H9 (cell line): Measurements from ENCODE around the gene ITM2C. TPM values are rescaled to one million over a fixed set of nuclear protein-coding genes. Genes with fewer than 3 reads are reported as not detected.

ENCODE experiments used
- DNase-seq: peaks from one replicate; pipeline ENCODE4 v3.0.0-alpha.2; 2017
- H2AFZ ChIP-seq: one replicate; pipeline ENCODE4 v1.6.1; 2013; ENCODE audit warnings: mild to moderate bottlenecking, low read length, control low read depth, moderate library complexity
- H2AK5ac ChIP-seq: 2 replicates; pipeline ENCODE4 v1.6.1; 2013; ENCODE audit warnings: low read length, control low read depth, mixed read lengths; ENCODE audit not compliant: insufficient read length
- H2BK120ac ChIP-seq: one replicate; pipeline ENCODE4 v1.6.1; 2013; ENCODE audit warnings: low read depth, mild to moderate bottlenecking, low read length, control low read depth, inconsistent platforms; ENCODE audit not compliant: poor library complexity, severe bottlenecking
- H2BK12ac ChIP-seq: 2 replicates; pipeline ENCODE4 v1.6.1; 2013; ENCODE audit warnings: low read length, control low read depth, mixed read lengths, low read depth; ENCODE audit not compliant: insufficient read length
- H2BK15ac ChIP-seq: 2 replicates; pipeline ENCODE4 v1.6.1; 2013; ENCODE audit warnings: low read depth, low read length, control low read depth
- H2BK20ac ChIP-seq: one replicate; pipeline ENCODE4 v1.6.1; 2013; ENCODE audit warnings: low read depth, mild to moderate bottlenecking, low read length, control low read depth, inconsistent platforms; ENCODE audit not compliant: poor library complexity, severe bottlenecking
- H2BK5ac ChIP-seq: 2 replicates; pipeline ENCODE4 v1.6.1; 2013; ENCODE audit warnings: low read length, control low read depth, mixed read lengths; ENCODE audit not compliant: insufficient read length
- H3K14ac ChIP-seq: 2 replicates; pipeline ENCODE4 v1.6.1; 2013; ENCODE audit warnings: low read length, control low read depth; ENCODE audit not compliant: insufficient read depth
- H3K18ac ChIP-seq: 2 replicates; pipeline ENCODE4 v1.6.1; 2013; ENCODE audit warnings: low read depth, mild to moderate bottlenecking, mixed read lengths, low read length, control low read depth; ENCODE audit not compliant: insufficient read length
- H3K23ac ChIP-seq: 2 replicates; pipeline ENCODE4 v1.6.1; 2013; ENCODE audit warnings: low read length, control low read depth, mixed read lengths, low read depth; ENCODE audit not compliant: insufficient read length
- H3K23me2 ChIP-seq: 2 replicates; pipeline ENCODE4 v1.6.1; 2013; ENCODE audit warnings: low read depth, mild to moderate bottlenecking, mixed read lengths, low read length, control low read depth; ENCODE audit not compliant: insufficient read length, poor library complexity, severe bottlenecking
- H3K27ac ChIP-seq: 2 replicates; pipeline ENCODE4 v1.5.1; 2013; ENCODE audit warnings: low read length, control low read depth, mixed read lengths, low read depth; ENCODE audit not compliant: insufficient read length
- H3K27me3 ChIP-seq: 2 replicates; pipeline ENCODE4 v1.6.1; 2013; ENCODE audit warnings: low read length, control low read depth, inconsistent platforms; ENCODE audit not compliant: insufficient read depth
- H3K4ac ChIP-seq: 2 replicates; pipeline ENCODE4 v1.6.1; 2013; ENCODE audit warnings: low read depth, mild to moderate bottlenecking, control low read depth, inconsistent platforms, low read length, moderate library complexity
- H3K4me1 ChIP-seq: 2 replicates; pipeline ENCODE4 v1.6.1; 2013; ENCODE audit warnings: low read length, control low read depth, inconsistent platforms; ENCODE audit not compliant: insufficient read depth
- H3K4me2 ChIP-seq: 2 replicates; pipeline ENCODE4 v1.6.1; 2013; ENCODE audit warnings: low read length, control low read depth, mixed read lengths; ENCODE audit not compliant: insufficient read length, insufficient read depth
- H3K56ac ChIP-seq: 2 replicates; pipeline ENCODE4 v1.6.1; 2013; ENCODE audit warnings: low read depth, mild to moderate bottlenecking, mixed read lengths, low read length, control low read depth; ENCODE audit not compliant: insufficient read length
- H3K79me1 ChIP-seq: 2 replicates; pipeline ENCODE4 v1.6.1; 2013; ENCODE audit warnings: low read depth, mild to moderate bottlenecking, moderate library complexity, low read length, control low read depth, inconsistent platforms; ENCODE audit not compliant: insufficient read depth, poor library complexity, severe bottlenecking
- H3K79me2 ChIP-seq: 2 replicates; pipeline ENCODE4 v1.6.1; 2013; ENCODE audit warnings: low read length, control low read depth, inconsistent platforms; ENCODE audit not compliant: insufficient read depth
- H3K9ac ChIP-seq: 2 replicates; pipeline ENCODE4 v1.6.1; 2013; ENCODE audit warnings: low read length, control low read depth, mixed read lengths; ENCODE audit not compliant: insufficient read length; ENCODE audit errors: extremely low read depth
- H3K9me3 ChIP-seq: one replicate; pipeline ENCODE4 v1.6.1; 2013; ENCODE audit warnings: low read depth, low read length, inconsistent platforms; ENCODE audit not compliant: control insufficient read depth
- H3T11ph ChIP-seq: one replicate; pipeline ENCODE4 v1.6.1; 2013; ENCODE audit warnings: mild to moderate bottlenecking, low read length, control low read depth, inconsistent platforms
- H4K20me1 ChIP-seq: one replicate; pipeline ENCODE4 v1.6.1; 2013; ENCODE audit not compliant: control insufficient read depth, insufficient read length, insufficient read depth
- H4K5ac ChIP-seq: 2 replicates; pipeline ENCODE4 v1.6.1; 2013; ENCODE audit warnings: low read depth, mild to moderate bottlenecking, mixed read lengths, low read length, control low read depth; ENCODE audit not compliant: insufficient read length
- H4K8ac ChIP-seq: replicated peaks from 2 replicates; pipeline ENCODE4 v1.6.1; 2013; ENCODE audit warnings: low read length, control low read depth, mixed read lengths, low read depth; ENCODE audit not compliant: insufficient read length
- H4K91ac ChIP-seq: 2 replicates; pipeline ENCODE4 v1.6.1; 2013; ENCODE audit warnings: low read depth, mild to moderate bottlenecking, moderate library complexity, mixed read lengths, low read length, control low read depth; ENCODE audit not compliant: insufficient read length
- H3K27ac Mint-ChIP-seq, 3 experiments: 2 replicates in 2 of 3; 3 replicates in 1 of 3; pipeline ENCODE4 v1.8.0; 2020 to 2021; ENCODE audit warnings: mixed read lengths in 3 of 3, mild to moderate bottlenecking in 1 of 3, moderate library complexity in 1 of 3
- H3K27me3 Mint-ChIP-seq: 2 replicates; pipeline ENCODE4 v1.8.0; 2021; ENCODE audit warnings: low read depth, mild to moderate bottlenecking, moderate library complexity, mixed read lengths
- H3K36me3 Mint-ChIP-seq, 3 experiments: 2 replicates in 2 of 3; 3 replicates in 1 of 3; pipeline ENCODE4 v1.8.0; 2020 to 2021; ENCODE audit warnings: low read depth in 3 of 3, mixed read lengths in 3 of 3; ENCODE audit not compliant: insufficient read depth in 1 of 3
- H3K4me1 Mint-ChIP-seq, 2 experiments: 2 replicates each; pipeline ENCODE4 v1.8.0; 2020; ENCODE audit warnings: mixed read lengths in 2 of 2
- H3K4me3 Mint-ChIP-seq, 2 experiments: 2 replicates in 1 of 2; 3 replicates in 1 of 2; pipeline ENCODE4 v1.8.0; 2020 to 2021; ENCODE audit warnings: mild to moderate bottlenecking in 2 of 2, mixed read lengths in 2 of 2, moderate library complexity in 1 of 2
- H3K9me3 Mint-ChIP-seq, 2 experiments: 2 replicates in 1 of 2; 3 replicates in 1 of 2; pipeline ENCODE4 v1.8.0; 2020; ENCODE audit warnings: mild to moderate bottlenecking in 2 of 2, mixed read lengths in 2 of 2, moderate library complexity in 1 of 2
- WGBS: extraction: QIAGEN DNeasy Blood & Tissue Kit; methylation state at CpG from one replicate; pipeline ENCODE4 v1.1.7; 2013; ENCODE audit warnings: missing lambda C conversion rate, low lambda C conversion rate, mixed read lengths; ENCODE audit not compliant: insufficient read length; ENCODE audit errors: extremely low coverage; 5-methylcytosine and 5-hydroxymethylcytosine counted together
- total RNA-seq: library from RNA; stranded (reverse); gene quantifications from 2 replicates; pipeline ENCODE4 v1.2.1, GENCODE V29; 2021
- TF ChIP-seq, protein P1 (sequence below): fragments of 200-600 bp; sonication (generic); conservative IDR thresholded peaks from 3 replicates; pipeline ENCODE4 v1.8.0; 2021; ENCODE audit warnings: antibody characterized with exemption, mild to moderate bottlenecking

ITM2C gene
- total RNA-seq, 1 experiment from 2014 or later = 297 TPM

DNA sequence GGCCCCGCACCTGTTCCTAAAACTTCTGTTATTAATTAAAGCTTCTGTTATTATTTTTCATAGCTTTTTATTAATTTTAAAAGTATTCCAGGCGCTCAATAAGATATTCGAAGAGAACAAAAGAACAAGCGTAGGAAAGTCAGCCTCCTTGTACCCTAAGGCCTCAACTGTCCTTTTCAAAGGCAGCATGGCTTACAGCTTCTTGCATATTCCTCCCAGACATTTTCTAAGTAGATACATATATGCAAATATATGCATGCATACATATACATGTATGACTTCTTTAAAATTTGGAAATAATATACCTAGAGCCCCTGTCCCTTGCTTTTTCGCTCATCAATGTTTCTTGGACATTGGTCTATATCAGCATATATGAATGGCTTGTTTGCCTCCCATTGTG is 48.0 kb downstream of the ITM2C start:
- no peak overlapping the region for H3K18ac ChIP-seq
- H2AK5ac ChIP-seq = no peak overlapping the region
- no peaks in the 10 kb centered on the region for H4K20me1 ChIP-seq
- H3T11ph ChIP-seq = no peak overlapping the region
- H3K27me3 ChIP-seq = no peaks in the 10 kb centered on the region
- TF ChIP-seq, protein P1, sequence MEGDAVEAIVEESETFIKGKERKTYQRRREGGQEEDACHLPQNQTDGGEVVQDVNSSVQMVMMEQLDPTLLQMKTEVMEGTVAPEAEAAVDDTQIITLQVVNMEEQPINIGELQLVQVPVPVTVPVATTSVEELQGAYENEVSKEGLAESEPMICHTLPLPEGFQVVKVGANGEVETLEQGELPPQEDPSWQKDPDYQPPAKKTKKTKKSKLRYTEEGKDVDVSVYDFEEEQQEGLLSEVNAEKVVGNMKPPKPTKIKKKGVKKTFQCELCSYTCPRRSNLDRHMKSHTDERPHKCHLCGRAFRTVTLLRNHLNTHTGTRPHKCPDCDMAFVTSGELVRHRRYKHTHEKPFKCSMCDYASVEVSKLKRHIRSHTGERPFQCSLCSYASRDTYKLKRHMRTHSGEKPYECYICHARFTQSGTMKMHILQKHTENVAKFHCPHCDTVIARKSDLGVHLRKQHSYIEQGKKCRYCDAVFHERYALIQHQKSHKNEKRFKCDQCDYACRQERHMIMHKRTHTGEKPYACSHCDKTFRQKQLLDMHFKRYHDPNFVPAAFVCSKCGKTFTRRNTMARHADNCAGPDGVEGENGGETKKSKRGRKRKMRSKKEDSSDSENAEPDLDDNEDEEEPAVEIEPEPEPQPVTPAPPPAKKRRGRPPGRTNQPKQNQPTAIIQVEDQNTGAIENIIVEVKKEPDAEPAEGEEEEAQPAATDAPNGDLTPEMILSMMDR = no peak
- Mint-ChIP-seq H3K27ac (no peak overlapping the region), H3K9me3 (no peaks in the 10 kb centered on the region), H3K27me3 (peaks cover 28% of the 10 kb centered on the region), H3K4me3 (no peak overlapping the region), H3K4me1 (peaks cover 14 to 21% of the 10 kb centered on the region in 2 experiments), H3K36me3 (no peaks in the 10 kb centered on the region)
- no peak overlapping the region for H2BK20ac ChIP-seq
- H2BK12ac ChIP-seq = no peak overlapping the region
- no peak overlapping the region for H2BK15ac ChIP-seq
- no peaks in the 10 kb centered on the region for H3K79me1 ChIP-seq
- no peak overlapping the region for H4K8ac ChIP-seq
- no peaks in the 10 kb centered on the region for H3K79me2 ChIP-seq
- no peak overlapping the region for H3K23ac ChIP-seq
- no peak overlapping the region for H2AFZ ChIP-seq
- H3K4ac ChIP-seq = no peak overlapping the region
- H3K9me3 ChIP-seq = no peaks in the 10 kb centered on the region
- H3K14ac ChIP-seq = no peak overlapping the region
- WGBS = no CpG with 5 or more reads among the region's 5 CpGs
- DNase-seq = no peak
- no peak overlapping the region for H4K5ac ChIP-seq
- H3K27ac ChIP-seq = no peak overlapping the region
- no peaks in the 10 kb centered on the region for H3K23me2 ChIP-seq
- H4K91ac ChIP-seq = no peak overlapping the region
- H3K4me2 ChIP-seq = no peak overlapping the region
- H2BK5ac ChIP-seq = no peak overlapping the region
- H3K9ac ChIP-seq = no peak overlapping the region
- no peak overlapping the region for H3K56ac ChIP-seq
- no peak overlapping the region for H2BK120ac ChIP-seq
- H3K4me1 ChIP-seq = no peaks in the 10 kb centered on the region; the same call in 1 of the 2 replicates
